ENCODE data around the gene PIK3R2. TPM values are rescaled to one million over a fixed set of nuclear protein-coding genes. Genes with fewer than 3 reads are reported as not detected.
A peak's percentile ranks its signal among the peaks of the same experiment; 100 is the strongest.

Gene PIK3R2
- total RNA-seq, 1 experiment from 2014 or later: 42.8 TPM

DNA sequence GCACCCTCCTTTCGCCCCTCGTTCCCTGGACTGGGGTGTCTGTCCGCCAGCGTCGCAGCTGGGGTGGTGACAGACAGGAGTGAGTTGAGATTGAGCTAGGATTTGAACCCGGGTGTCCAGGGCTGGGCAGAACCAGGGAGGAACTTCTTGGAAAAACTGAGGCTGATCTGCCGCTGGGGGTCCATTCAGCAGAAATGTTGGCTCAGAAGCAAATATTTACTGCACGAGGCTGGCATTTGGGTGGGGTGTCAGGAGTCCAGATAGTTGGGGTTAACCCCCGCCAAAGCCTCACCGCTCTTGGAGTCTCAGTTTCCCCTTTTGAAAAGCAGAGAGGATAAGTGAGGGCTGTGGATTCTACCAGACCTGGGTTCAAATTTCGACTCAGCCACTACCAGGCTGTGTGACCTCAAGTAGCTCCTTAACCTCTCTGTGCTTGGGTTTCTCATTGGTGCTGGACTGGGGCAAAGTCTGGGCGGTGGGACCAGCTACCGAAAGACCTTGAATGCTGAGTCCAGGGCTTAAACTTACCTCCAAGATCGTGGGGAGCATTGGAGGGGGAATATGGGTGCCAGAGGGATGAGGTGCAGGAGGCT, 34.4 kb upstream of the PIK3R2 start:
- Histone ChIP-seq H3K79me2 (ENCODE audit: insufficient read depth, low read length) (no peaks in the 10 kb centered on the region), H2BK5ac (ENCODE audit: insufficient read length, low read length) (no peak overlapping the region), H4K5ac (ENCODE audit: insufficient read length, low read depth, low read length) (no peak overlapping the region), H4K20me1 (ENCODE audit: control insufficient read depth, insufficient read depth, insufficient read length) (peaks cover 4% of the 10 kb centered on the region), H2BK120ac (ENCODE audit: low read depth, low read length, poor library complexity, severe bottlenecking) (no peak overlapping the region), H3K4me1 (ENCODE audit: insufficient read depth, low read length) (no peaks in the 10 kb centered on the region; the same call in 1 of the 2 replicates), H3K9me3 (ENCODE audit: control insufficient read depth, low read depth, low read length) (no peaks in the 10 kb centered on the region), H3K9ac (ENCODE audit: extremely low read depth, insufficient read length, low read length) (no peak overlapping the region), H3K27me3 (ENCODE audit: insufficient read depth, low read length) (no peaks in the 10 kb centered on the region), H3K14ac (ENCODE audit: insufficient read depth, low read length) (no peak overlapping the region), H3K4me2 (ENCODE audit: insufficient read depth, insufficient read length, low read length) (peak overlapping the region; percentile 39), H3K56ac (ENCODE audit: insufficient read length, low read depth, low read length) (no peak overlapping the region), H4K91ac (ENCODE audit: insufficient read length, low read depth, low read length) (no peak overlapping the region), H3K79me1 (ENCODE audit: insufficient read depth, low read depth, low read length, poor library complexity, severe bottlenecking) (no peaks in the 10 kb centered on the region), H3K4ac (ENCODE audit: low read depth, low read length) (no peak overlapping the region), H2BK15ac (ENCODE audit: low read depth, low read length) (no peak overlapping the region), H3K23me2 (ENCODE audit: insufficient read length, low read depth, low read length, poor library complexity, severe bottlenecking) (peaks cover 3% of the 10 kb centered on the region), H2AFZ (ENCODE audit: low read length) (no peak overlapping the region), H3T11ph (ENCODE audit: low read length) (no peak overlapping the region), H3K23ac (ENCODE audit: insufficient read length, low read depth, low read length) (no peak overlapping the region), H3K27ac (ENCODE audit: insufficient read length, low read depth, low read length) (no peak overlapping the region), H2AK5ac (ENCODE audit: insufficient read length, low read length) (no peak overlapping the region), H2BK12ac (ENCODE audit: insufficient read length, low read depth, low read length) (no peak overlapping the region), H2BK20ac (ENCODE audit: low read depth, low read length, poor library complexity, severe bottlenecking) (no peak overlapping the region), H4K8ac (replicated peaks; ENCODE audit: insufficient read length, low read depth, low read length) (no peak overlapping the region), H3K18ac (ENCODE audit: insufficient read length, low read depth, low read length) (no peak overlapping the region)
- Mint-ChIP-seq H3K4me3 (peak overlapping the region; percentile 77 to 88), H3K9me3 (no peaks in the 10 kb centered on the region; a peak in 1 of 5 replicates), H3K27me3 (ENCODE audit: low read depth) (peaks cover 4% of the 10 kb centered on the region; the same call in 1 of the 2 replicates), H3K36me3 (ENCODE audit: insufficient read depth in 1 of 3, low read depth in 3 of 3) (peaks cover under 1 to 3% (median 2%) of the 10 kb centered on the region in 3 experiments; a peak in 5 of 7 replicates), H3K27ac (peak overlapping the region in 1 of 3 experiments; percentile 77; a peak in 2 of 7 replicates), H3K4me1 (peaks cover 24 to 29% of the 10 kb centered on the region in 2 experiments)
- WGBS (ENCODE audit: extremely low coverage, insufficient read length, low lambda C conversion rate): no CpG with 5 or more reads among the region's 14 CpGs
- no peak for DNase-seq
- TF ChIP-seq, protein P1, sequence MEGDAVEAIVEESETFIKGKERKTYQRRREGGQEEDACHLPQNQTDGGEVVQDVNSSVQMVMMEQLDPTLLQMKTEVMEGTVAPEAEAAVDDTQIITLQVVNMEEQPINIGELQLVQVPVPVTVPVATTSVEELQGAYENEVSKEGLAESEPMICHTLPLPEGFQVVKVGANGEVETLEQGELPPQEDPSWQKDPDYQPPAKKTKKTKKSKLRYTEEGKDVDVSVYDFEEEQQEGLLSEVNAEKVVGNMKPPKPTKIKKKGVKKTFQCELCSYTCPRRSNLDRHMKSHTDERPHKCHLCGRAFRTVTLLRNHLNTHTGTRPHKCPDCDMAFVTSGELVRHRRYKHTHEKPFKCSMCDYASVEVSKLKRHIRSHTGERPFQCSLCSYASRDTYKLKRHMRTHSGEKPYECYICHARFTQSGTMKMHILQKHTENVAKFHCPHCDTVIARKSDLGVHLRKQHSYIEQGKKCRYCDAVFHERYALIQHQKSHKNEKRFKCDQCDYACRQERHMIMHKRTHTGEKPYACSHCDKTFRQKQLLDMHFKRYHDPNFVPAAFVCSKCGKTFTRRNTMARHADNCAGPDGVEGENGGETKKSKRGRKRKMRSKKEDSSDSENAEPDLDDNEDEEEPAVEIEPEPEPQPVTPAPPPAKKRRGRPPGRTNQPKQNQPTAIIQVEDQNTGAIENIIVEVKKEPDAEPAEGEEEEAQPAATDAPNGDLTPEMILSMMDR (conservative IDR thresholded peaks at IDR 0.05): no peak

All from H9 (cell line).